HG02759 (cell line): ENCODE results near the gene TAS1R1.

Source experiments
- ATAC-seq: cut with Tn5 transposase; IDR thresholded peaks from one replicate; pipeline ENCODE4 v1.9.1; 2021; ENCODE audit warnings: mild to moderate bottlenecking, moderate library complexity; ENCODE audit not compliant: unreplicated experiment

The TAS1R1 gene

GRCh38 chr1:6570100-6570499 is 15.0 kb downstream of the TAS1R1 start:
- ATAC-seq = no peak

- no peak for ATAC-seq
Measured at GRCh38 chr1:6570987-6571386, 15.9 kb downstream of the TAS1R1 start.

- ATAC-seq = no peak
Measured at GRCh38 chr1:6572653-6573383, 17.7 kb downstream of the TAS1R1 start.

GRCh38 chr1:6574025-6574620 is 19.0 kb downstream of the TAS1R1 start:
- ATAC-seq = no peak

- no peak for ATAC-seq
Measured at GRCh38 chr1:6574818-6575217, 19.7 kb downstream of the TAS1R1 start.

GRCh38 chr1:6577831-6578525 is 22.9 kb downstream of the TAS1R1 start:
- ATAC-seq = no peak

- ATAC-seq = no peak
Measured at GRCh38 chr1:6578624-6579373, 23.7 kb downstream of the TAS1R1 start.

GRCh38 chr1:6579374-6580118 is 24.4 kb downstream of the TAS1R1 start, which contains the start of gene ZBTB48:
Gene ZBTB48, plus strand, starts transcription at chr1:6579994. Its CDS starts 616 bp downstream, at chr1:6580610.
- ATAC-seq = peak; percentile 96

- no peak for ATAC-seq
Measured at GRCh38 chr1:6580119-6580592, 25.0 kb downstream of the TAS1R1 start.

GRCh38 chr1:6580593-6581409 is 25.7 kb downstream of the TAS1R1 start:
- no peak for ATAC-seq

- no peak for ATAC-seq
Measured at GRCh38 chr1:6581561-6582305, 26.6 kb downstream of the TAS1R1 start.

- no peak for ATAC-seq
Measured at GRCh38 chr1:6582370-6582769, 27.3 kb downstream of the TAS1R1 start.

- no peak for ATAC-seq
Measured at GRCh38 chr1:6584126-6585080, 29.3 kb downstream of the TAS1R1 start.

- no peak for ATAC-seq
Measured at GRCh38 chr1:6585081-6585722, 30.1 kb downstream of the TAS1R1 start.

- no peak for ATAC-seq
Measured at GRCh38 chr1:6585841-6586240, 30.7 kb downstream of the TAS1R1 start.

- no peak for ATAC-seq
Measured at GRCh38 chr1:6586404-6586816, 31.3 kb downstream of the TAS1R1 start.
